ENCODE measurements around the gene NDRG4.
"Not testable (repeated sequence)": the region's sequence is repeated elsewhere in the genome, so short reads cannot be mapped to it uniquely, and the experiment has no call there.

The NDRG4 gene

DNA sequence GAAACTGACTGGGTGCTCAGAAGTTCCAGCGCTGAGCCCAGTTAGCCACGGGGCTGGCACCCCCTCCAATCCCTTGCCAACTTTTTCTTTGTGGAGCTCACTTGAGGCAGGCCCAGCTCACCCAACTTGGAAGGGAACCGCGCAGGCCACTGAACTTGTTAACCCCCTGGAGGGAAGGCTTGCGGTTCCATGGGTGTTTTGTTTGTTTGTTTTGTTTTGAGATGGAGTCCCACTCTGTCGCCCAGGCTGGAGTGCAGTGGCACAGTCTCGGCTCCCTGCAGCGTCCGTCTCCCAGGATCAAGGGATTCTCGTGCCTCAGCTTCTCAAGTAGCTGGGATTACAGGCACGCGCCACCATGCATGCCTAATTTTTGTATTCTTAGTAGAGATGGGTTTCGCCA, 34.1 kb upstream of the NDRG4 start:
- no peak for DNase-seq

DNA sequence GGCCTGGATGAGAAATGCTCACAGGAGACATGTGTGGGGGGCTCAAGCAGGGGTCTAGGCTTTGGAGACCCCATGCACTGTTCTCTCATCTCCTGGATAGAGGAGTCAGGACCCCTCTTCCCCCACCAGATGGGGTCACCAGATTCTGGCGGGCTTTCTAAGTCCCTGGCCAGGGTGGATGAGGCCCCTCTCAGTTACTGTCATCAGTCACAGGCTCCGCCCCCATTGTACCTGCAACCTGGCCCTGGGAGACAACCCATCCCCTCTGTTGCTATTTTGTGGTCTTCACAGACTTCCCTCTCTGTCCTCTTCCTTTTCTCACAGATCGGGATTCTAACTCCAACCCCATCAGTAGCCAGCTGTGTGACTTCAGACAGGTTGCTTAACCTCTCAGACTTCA, 33.5 kb upstream of the NDRG4 start:
- no peak for DNase-seq

DNA sequence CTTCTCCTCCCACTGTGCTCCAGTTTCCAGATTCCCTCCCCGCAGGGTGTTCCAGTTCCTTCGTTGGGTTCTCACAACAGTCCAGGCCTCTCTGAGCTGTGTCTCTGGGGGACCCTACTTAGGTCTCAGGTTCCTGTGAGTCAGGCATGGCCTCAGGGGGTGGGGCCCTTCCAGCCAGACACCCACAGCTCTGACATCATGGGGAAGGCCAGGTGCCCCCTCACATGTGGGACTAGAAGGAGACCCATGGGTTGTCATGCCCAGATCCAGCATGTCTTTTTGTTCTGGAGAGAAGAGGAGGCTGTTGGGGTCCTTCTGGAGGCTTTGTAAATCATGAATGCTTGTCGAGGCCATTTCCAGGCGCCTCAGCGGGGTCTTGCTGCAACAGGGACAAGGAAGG, 32.0 kb upstream of the NDRG4 start:
- DNase-seq = no peak

DNA sequence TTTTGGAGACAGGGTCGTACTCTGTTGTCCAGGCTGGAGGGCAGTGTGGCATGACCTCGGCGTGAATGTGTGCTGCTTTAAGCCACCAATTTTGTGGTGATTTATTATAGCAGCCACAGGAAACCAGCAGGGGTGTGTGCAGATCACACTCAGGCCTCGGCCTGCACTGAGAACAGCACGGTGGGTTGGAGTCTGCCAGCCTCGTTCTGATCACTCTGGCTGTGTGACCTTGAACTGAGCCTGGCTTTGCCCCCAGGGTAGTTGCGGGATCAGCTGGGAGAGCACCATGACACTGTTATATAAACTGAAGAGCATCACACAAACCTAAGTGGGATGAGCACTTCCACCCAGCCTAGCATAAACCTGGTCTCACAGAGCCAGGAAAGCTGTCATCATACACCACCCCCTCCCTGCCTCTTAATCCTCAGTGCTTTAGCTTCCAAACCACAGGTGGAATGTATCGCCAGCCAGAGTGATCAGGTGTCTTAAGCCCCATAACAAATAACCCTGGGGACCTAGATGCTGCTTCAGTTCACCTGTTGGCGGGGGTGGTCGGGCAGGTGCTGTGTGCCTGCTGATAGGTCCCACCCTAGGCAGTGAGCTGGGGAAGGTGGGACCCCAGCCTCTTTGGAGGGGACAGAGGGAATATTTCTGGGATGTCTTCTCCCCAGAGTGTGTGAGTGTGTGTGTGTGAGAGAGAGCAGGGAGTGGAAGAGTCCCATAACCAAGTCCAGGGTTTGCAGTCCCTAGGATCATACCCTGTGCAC, 28.6 kb upstream of the NDRG4 start:
- DNase-seq = no peak

DNA sequence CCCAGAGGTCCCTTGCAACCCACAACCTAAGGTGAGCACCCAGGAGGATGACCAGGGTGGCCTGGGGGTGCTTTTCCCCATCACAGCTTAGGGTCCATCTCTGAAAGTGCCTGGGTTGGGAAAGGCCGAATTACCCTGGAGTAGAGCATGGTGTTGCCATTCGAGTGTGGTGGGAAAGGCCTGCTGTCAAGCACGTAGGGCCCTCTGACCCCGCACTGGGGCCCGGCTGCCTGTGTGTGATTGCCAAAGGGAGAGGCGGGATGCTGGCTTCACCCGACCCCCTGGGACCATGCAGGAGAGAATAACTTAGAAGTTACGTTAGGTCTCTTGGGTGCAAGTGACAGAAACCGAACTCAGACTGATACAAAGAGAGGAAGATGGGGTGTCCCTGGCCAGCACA, 27.7 kb upstream of the NDRG4 start:
- DNase-seq = no peak

DNA sequence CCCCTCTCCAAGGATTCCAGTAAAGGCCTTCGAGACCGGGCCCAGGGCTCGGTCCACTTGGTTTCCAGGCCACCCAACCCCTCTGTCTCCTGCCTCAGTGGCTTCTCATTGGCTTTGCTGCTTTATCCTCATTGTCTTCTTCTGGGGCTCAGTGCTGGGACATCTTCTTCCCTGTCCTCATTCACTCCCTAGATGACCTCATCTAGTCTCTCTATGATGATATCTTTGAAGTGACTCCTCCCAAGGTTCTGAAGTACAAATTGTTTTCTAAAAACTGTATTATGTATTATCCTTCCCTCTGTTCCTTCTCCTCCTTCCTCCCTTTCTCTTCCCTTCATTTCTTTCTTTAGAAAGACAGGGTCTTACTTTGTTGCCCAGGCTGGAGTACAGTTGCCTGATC, 27.1 kb upstream of the NDRG4 start:
- no peak for DNase-seq

DNA sequence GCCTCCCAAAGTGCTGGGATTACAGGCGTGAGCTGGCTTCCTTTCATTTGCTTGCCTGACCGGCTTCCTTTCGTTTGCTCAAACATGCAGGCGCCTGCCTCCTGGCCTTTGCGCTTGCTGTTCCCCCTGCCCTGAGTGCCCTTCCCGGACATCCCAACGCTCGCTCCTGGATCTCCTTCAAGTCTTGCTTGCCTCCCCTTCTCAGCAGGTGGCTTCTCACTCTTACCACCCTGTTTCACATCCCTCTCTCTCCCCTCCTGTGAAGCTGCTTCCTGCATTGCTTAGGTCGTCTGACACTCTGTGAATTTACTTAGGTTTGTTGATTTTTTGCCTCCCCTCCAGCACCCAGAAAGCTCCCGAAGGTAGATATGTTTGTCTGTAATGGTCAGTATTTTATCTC, 25.6 kb upstream of the NDRG4 start:
- no peak for DNase-seq

DNA sequence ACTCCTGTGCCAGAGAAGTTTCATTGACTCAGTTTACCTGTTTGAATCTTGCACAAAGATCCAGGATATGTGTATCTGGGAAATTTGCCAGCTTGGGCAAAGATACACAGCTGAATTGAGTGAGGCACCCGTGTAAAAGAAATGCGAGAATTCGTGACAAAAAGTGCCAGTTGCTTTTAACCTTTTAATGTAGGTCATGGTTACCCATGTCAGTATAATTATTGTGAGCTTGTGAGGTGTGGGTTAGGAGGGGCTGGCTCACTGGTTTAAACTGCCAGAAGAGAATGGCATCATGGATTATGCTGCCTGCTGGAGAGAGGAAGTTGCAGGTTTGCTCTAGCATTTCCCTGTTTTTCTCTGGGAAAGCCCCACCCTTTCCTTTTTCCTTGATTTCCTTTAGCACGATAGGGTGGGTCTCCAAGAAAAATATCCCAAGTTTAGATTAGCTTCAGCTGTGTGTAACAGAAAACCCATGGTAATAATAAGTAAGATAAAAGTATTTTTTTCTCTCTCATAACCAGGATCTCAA, 24.8 kb upstream of the NDRG4 start:
- peak; percentile 61 for DNase-seq

DNA sequence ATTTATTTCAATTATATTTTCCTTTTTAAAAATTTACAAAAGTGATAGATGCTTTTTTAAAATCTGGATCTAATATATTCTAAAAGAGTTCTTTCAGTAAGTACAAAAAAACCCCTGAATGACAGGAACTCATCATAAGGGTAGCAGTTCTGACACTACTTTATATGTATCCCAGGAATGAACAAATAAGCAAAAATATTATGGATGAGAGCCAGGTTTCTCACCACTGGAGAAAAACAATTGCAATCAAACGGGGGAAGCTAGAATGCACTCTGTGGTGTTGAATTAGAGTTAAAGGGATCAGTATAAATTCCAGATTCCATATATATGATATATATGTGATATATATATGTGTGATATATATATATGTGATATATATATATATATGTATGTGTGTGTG, 23.2 kb upstream of the NDRG4 start:
- DNase-seq = no peak

DNA sequence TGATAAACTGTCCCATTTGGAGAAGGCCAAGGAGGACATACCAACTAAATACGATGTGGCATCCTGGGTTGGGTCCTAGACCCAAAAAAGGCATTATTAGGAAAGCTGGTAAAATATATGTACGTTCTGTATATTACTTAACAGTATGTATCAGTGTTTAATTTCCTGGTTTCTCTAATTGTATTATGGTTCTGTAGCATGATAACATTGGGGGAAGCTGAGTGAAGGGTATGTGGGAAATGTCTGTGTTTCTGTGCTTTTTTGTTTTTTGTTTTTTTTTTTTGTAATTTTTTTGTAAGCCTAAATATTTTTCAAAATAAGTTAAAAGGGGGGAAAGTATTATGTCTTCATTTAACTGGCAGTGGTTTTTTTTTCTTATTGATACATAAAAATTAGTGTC, 21.5 kb upstream of the NDRG4 start:
- no peak for DNase-seq

DNA sequence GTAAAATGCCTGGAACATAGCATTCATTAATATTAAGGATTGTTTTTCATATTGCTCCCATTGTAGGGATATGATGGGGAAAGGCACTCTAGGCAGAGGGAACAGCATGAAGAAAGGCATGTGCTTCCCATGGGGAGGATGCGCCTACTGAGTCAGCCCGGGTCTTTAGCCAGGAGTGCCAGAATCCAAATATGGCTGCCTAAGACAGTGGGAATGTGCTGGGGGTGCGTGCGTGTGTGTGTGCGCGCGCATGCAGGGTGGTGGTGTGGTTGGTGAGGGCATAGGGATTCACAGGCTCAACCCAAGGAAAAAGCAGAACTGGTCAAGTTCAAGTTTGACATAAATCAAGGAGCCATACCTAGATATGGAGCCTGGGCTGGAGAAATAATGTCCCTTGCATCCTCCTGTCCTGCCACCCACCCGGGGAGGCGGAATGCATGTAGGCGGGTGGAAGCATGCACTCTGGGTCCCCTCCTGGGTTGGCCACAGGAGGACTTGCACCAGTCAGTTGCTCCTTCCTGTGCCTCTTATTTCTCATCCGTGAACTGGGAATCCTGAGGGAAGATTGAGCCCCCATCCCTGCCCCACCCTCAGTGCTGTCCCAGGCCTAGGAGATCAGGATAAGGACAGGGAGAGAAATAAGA, 18.6 kb upstream of the NDRG4 start:
- no peak for DNase-seq

DNA sequence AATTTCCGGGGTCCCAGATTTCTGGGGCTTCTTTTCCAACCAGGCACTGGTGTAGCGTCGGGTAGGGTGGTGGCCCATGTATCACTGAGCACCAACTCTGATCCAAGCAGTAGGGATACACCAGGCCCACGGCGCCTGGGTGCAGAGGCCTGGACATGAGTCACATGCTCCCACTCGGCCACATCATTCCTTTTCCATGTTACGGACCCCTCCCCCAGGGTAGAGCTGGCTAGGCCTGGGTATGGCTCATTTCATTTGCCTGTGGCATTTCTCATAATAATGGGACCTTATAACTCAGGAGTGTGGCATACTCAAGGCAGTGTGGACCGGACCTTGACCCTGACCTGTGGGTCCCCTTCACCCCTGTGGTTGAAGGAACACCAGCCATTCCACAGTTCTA, 18.0 kb upstream of the NDRG4 start:
- DNase-seq = no peak

DNA sequence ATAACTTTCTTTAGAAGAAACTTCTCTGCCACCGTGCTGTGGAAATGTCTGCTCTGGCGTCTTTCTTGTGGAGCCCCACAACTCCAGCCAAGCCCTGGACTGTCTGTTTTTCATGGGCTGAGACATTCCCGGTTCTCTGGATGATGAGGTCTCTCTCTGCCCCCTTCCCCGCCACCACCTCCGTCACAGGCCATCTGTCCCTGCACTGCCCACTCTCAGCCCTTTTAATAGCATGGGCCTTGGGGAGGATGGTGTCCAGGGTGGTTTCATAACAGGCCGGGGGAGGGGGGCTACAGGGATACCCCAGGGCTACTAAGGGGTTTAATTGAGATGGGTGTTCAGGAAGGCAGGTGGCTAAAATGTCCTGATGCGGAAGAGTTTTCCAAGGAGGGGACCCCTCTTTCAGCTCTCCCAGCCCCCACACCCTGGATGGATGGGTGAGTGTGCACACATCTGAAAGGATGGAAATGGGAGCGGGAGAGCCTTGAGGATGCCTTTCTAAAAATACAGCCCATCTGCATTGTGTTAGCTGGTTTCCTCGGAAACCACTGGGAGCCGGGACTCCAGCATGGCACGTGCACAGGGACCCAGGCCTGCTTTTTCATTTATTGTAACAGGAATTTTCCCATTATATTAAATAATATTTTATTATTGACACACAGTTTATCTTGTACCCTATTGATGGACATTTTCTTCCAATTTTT, 14.6 kb upstream of the NDRG4 start:
- DNase-seq = no peak

DNA sequence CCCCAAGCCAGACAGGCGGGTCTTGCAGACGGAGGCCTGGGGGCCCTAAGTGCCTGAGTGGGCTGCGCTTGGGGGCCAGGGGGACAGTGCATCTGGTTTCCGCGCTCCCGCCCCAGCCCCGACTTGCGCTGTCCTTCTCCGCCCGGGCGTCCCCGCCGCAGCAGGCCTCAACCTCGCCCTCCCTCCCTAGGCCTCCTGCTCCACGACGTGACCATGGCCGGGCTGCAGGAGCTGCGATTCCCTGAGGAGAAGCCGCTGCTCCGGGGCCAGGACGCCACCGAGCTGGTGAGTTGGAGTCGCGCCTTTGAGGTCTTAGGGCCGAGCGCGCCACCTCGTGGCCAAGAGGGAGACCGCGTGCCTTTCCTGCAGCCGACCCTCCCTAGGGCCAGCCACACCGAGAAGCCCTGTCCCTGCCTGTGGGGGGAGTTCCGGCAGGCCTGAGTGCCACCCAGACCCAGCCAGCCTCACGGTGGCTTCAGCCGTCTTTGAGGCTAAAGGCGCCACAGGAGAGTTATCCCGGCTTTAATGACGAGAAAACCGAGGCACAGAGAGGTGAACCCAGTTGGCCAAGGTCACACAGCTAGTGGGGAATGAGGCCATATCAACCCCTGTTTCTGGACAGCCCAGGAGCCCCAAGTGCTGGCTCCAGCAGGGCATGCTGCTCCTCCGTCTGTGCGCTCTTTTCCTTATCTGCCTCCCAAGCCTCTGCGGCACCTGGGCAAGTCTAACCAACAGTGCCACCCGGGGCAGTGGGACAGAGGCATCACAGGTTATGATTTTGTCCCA, 12.2 kb upstream of the NDRG4 start:
- DNase-seq = peak; percentile 94

DNA sequence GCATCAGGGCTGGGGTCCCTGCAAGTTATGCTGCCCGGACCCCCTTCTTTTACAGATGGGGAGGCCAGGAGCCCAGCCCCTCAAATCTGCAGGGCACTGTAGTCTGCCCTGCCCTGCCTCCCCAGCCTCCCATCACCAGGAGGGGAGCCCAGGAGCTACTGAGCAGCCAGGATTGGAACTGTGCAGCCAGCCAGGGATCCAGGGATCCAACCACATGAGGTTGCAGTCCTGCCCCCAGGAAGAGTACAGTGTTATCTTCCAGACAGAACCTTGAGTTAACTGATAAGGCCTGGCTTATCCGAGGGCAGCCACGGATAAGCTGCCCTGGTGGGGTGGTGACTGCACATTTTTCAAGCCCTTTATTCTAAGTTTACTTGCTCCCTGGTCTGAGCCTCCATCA, 11.4 kb upstream of the NDRG4 start:
- DNase-seq = no peak

DNA sequence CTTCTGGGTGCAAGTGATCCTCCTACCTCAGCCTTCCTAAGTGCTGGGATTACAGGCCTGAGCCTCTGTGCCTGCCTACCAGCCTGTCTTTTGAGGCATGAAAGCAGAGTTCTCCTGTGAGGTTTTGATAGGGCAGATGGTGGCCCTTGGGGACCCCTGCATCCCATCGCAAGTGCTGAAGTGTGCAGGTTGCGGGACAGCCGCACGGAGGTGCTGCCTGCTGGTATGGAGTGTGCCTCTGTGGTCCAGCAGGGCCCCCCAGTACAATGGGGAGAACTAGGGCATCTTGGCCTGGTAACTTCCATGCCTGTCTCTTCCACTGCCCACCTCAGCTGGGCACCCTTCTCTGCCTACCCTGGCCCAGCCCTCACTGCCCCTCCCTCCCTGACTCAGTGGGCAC, 9.9 kb upstream of the NDRG4 start:
- DNase-seq = no peak

DNA sequence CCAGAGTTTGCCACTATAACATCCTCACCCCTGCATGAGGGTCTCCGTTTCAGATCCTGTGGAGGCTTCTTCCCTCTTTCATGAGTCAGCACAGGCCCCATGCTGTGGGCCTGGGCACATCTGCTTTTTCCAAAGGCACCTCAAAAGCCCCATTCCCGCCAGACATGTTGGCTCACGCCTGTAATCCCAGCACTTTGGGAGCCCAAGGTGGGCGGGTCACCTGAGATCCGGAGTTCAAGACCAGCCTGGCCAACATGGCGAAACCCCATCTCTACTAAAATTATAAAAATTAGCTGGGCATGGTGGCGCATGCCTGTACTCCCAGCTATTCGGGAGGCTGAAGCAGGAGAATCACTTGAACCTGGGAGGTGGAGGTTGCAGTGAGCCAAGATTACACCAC, 9.4 kb upstream of the NDRG4 start:
- not testable (repeated sequence) for DNase-seq

DNA sequence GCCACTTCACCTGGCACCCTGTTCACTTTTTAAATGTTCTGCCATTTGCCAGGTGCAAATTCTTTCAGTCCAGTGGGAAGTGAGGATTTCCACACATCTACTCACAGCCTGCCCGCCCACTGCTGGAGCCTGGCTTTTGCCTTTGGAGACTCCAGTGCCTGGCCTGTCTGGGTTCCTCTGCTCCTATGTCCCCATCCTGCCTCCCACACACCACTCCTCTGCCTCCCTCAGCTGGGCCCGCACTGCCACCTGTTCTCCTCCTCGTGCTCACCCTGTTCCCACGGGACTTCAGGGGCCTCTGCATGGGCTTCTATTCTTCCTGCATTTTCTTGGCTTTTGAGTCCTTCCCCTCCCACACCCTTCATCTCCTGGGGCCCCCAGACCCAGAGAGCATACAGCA, 7.9 kb upstream of the NDRG4 start:
- DNase-seq = no peak

DNA sequence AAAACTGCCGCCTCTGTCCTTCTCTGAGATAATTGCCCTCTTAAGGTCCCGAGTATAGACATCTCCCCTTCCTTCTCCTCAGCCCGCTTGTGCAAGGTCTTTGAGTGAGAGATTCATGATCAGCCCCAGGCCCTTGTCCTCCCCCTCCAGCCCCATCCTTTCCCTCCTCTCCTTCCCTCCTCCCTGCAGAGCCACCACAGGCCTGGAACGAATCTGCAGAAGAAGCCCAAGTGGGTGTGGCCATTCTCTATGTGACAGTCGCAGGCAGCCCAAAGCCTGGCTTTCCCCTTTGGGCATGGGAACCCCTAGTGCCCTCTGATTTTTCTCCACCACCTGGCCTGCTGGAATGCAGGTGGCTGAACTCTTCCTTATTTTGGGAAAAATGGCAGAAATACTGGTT, 7.2 kb upstream of the NDRG4 start:
- DNase-seq = peak; percentile 64

DNA sequence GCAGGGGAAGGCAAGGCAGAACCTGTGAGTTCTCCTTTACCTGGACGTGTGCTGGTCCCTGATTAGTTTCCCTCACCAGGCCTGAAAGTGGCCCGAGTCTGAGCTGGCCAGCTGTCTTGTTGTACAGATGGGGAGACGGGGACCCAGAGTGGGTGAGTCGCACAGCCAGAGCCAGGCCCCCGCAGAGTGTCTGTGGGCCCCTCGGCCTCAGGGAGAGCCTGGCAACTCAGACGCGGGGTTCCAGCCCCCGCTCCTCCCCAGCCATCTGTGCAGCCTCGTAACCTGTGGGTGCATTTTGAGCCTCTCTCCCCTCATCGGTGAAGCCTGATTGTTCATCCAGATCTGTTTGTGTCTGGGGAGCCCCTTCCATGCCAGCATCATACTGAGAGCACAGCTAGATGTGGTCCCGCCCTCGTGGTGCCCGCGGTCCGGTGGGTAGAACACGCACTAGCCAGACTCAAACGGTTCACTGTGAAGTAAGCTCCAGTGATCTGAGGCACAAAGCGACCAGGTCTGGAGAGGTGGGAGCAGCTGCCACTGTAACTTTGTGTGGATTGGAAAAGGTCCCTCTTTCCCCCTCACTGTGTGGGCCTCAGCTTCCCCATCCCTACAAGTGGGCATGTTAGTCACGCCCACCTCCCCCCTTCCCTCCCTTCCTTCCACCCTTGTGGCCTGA, 6.0 kb upstream of the NDRG4 start:
- DNase-seq = no peak

DNA sequence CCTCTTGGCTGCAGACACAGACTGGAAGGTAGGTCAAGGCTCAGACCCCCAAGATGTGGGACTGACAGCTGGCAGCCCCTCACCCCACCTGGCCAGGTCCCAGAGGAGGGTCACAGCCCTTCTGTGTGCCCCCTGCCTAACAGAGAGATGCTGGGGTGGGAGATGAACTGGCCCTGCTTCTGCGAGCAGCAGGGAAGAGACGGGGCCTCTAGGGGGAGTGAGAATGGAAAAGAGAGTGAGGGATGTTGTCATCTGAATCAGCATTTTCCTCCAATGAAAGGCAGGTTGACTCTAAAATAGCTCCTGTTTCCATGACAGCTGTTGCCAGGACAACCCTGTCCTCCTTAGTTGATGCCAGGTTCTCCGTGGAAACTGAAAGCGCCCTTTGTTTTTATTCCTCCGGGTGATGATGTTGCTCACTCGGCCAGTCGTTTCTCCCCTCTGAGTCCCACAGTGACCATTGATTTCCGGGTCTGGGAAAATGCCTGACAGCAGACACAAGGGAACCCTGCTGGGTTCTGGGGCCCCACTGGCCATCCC, 4.9 kb upstream of the NDRG4 start:
- DNase-seq = peak; percentile 95
